Stimulated activated effector memory CD8-positive, alpha-beta T cell treated with anti-CD3 and anti-CD28 coated beads, Interleukin-12 subunit alpha, Interleukin-12 subunit beta, amount 100 ng/mL, for 72 hours (primary cell): Measurements from ENCODE around the gene SLC6A3.

ENCODE experiments used
- ATAC-seq: fragments of 150-1000 bp; cut with Tn5 transposase; 2 replicates; pipeline ENCODE4 v1.10.0; 2021
- DNase-seq, 2 donors: peaks; one replicate each; pipeline ENCODE4 v3.0.0; 2021 to 2022; ENCODE audit warnings: low spot score in 2 of 2
- H3K27ac Mint-ChIP-seq: one replicate; pipeline ENCODE4 v1.8.0; 2022; ENCODE audit warnings: mild to moderate bottlenecking, mixed read lengths
- H3K36me3 Mint-ChIP-seq: one replicate; pipeline ENCODE4 v1.8.0; 2022; ENCODE audit warnings: mild to moderate bottlenecking, mixed read lengths
- H3K4me1 Mint-ChIP-seq: one replicate; pipeline ENCODE4 v1.8.0; 2022; ENCODE audit warnings: mixed read lengths
- H3K4me3 Mint-ChIP-seq: one replicate; pipeline ENCODE4 v1.8.0; 2022; ENCODE audit warnings: mild to moderate bottlenecking, mixed read lengths
- H3K9me3 Mint-ChIP-seq: one replicate; pipeline ENCODE4 v1.8.0; 2022; ENCODE audit warnings: mixed read lengths

The SLC6A3 gene

GRCh38 chr5:1471997-1472963, 27.0 kb upstream of the SLC6A3 start:
- no peak overlapping the region for H3K4me3 Mint-ChIP-seq
- H3K27ac Mint-ChIP-seq: peak overlapping the region; percentile 81
- H3K4me1 Mint-ChIP-seq: peaks cover 27% of the 10 kb centered on the region
- no peaks in the 10 kb centered on the region for H3K9me3 Mint-ChIP-seq
- no peak for DNase-seq
- peaks cover 81% of the 10 kb centered on the region for H3K36me3 Mint-ChIP-seq
- no peak for ATAC-seq

GRCh38 chr5:1471240-1471853, 26.1 kb upstream of the SLC6A3 start:
- peak overlapping the region; percentile 81 for H3K27ac Mint-ChIP-seq

GRCh38 chr5:1470762-1471211, 25.5 kb upstream of the SLC6A3 start:
- DNase-seq: no peak
- peaks cover 82% of the 10 kb centered on the region for H3K36me3 Mint-ChIP-seq
- ATAC-seq: no peak
- no peaks in the 10 kb centered on the region for H3K9me3 Mint-ChIP-seq
- H3K27ac Mint-ChIP-seq: peak overlapping the region; percentile 81
- no peak overlapping the region for H3K4me3 Mint-ChIP-seq
- peaks cover 27% of the 10 kb centered on the region for H3K4me1 Mint-ChIP-seq

More at GRCh38 chr5:1471240-1471853, 26.1 kb upstream of the SLC6A3 start:
- Mint-ChIP-seq H3K4me3 (no peak overlapping the region), H3K9me3 (no peaks in the 10 kb centered on the region), H3K36me3 (peaks cover 81% of the 10 kb centered on the region), H3K4me1 (peaks cover 27% of the 10 kb centered on the region)
- DNase-seq (no peak), ATAC-seq (no peak)

GRCh38 chr5:1468629-1469527, 23.6 kb upstream of the SLC6A3 start:
- Mint-ChIP-seq H3K4me3 (no peak overlapping the region), H3K9me3 (no peaks in the 10 kb centered on the region), H3K27ac (peak overlapping the region; percentile 81), H3K4me1 (peaks cover 39% of the 10 kb centered on the region), H3K36me3 (peaks cover 83% of the 10 kb centered on the region)
- DNase-seq (no peak), ATAC-seq (no peak)

DNA sequence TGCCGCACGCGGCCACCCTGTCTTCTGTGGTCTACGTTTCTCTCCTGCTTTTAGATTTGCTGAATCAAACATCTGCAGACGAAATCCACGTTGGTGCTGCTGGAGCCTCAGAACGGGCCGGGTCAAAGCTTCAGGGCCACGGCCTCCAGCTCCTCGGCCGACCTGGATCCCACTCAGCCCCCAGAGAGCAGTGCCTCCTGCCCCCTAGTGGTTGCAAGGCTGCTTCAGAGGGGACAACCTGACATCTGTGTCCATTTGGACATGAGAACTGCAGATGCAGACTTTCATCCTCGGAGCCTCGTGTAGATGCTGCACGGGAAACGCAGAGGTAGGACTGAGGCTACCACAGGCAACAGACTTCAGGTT, 23.0 kb upstream of the SLC6A3 start:
- DNase-seq (no peak), ATAC-seq (no peak)
- Mint-ChIP-seq H3K27ac (peak overlapping the region; percentile 54), H3K36me3 (peaks cover 83% of the 10 kb centered on the region), H3K4me1 (peaks cover 39% of the 10 kb centered on the region), H3K9me3 (no peaks in the 10 kb centered on the region), H3K4me3 (no peak overlapping the region)

DNA sequence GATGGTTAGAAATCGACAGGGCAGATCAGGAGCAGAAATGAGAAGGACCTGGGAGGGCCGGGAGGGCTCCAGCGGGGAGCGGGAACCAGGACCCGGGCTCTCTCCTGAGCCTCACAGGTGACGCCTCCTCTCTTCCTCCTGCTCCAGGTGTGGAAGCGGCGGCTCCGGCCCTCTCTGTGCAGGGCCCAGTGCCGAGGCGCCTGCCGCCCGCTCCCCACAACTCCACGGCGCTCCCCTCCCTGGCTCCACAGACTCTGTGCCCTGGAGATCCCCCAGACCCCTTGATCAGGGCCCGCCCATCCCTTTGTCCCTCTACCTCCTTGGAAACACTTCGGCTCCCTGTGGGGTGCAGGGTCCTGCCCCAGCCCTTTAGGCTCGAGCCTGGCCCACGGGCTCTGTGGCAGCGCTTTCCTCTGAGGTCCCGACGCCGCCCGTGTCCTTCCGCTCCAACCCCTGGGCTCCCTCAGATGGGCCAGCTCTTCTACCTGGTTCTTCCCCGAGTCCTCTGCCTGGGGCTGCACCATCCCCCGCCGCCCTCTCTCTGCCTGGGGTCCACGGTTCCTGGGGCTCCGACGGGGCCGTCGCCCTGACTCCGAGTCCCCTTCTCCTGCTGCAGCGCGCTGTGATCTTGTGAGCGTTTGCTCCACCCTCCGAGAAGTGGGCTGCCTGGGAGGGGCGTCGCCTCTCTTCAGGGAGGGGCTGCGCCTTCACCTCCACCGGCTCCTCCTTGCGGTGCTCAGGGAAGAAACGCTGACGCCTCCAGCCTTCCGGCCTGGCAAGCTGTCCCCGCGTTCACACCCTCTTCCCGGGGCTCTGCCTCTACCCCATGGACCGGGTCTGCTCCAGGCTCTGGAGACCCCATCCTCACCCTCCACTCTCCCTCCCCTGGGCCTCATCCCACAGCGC, 22.4 kb upstream of the SLC6A3 start:
- Mint-ChIP-seq H3K4me3 (no peak overlapping the region), H3K36me3 (peaks cover 85% of the 10 kb centered on the region), H3K4me1 (peaks cover 34% of the 10 kb centered on the region), H3K27ac (peak overlapping the region; percentile 54), H3K9me3 (no peaks in the 10 kb centered on the region)
- ATAC-seq (no peak), DNase-seq (no peak)

DNA sequence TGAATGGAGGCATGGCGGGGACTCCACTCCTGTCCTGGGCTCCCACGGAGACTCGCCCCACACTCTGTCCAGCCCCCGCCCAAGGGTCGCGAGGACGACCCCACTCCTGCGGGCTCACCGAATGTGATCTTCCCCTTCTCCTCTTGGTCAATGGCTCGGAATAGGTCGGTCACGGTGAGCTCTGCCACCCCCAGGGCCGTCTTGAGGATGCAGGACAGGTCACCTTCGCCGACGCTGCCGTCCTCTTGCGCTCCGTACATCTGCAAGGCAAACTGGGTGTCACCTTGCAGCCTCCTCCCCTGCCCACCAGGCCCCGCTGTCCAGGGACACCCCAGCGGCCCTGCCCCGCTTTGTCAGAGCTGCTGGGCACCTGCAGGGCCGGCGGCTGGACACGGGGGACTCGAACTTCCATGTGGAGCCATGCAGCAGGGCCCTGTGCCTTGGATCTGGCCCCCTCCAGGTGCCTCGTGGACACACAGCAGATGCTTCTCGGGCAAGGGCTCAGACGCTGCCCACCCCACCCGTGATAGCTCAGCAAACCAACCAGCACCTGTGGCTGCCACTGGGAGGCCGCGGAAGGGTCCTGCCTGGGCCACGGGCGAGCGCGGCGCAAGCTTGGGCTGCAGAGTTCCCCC, 21.5 kb upstream of the SLC6A3 start:
- no peak overlapping the region for H3K4me3 Mint-ChIP-seq
- H3K36me3 Mint-ChIP-seq: peaks cover 85% of the 10 kb centered on the region
- H3K9me3 Mint-ChIP-seq: no peaks in the 10 kb centered on the region
- H3K27ac Mint-ChIP-seq: no peak overlapping the region
- H3K4me1 Mint-ChIP-seq: peaks cover 31% of the 10 kb centered on the region
- DNase-seq: no peak
- no peak for ATAC-seq

GRCh38 chr5:1465966-1466471, 20.8 kb upstream of the SLC6A3 start:
- Mint-ChIP-seq H3K9me3 (no peaks in the 10 kb centered on the region), H3K4me1 (peaks cover 24% of the 10 kb centered on the region), H3K4me3 (no peak overlapping the region), H3K36me3 (peaks cover 85% of the 10 kb centered on the region), H3K27ac (no peak overlapping the region)
- DNase-seq (no peak), ATAC-seq (no peak)

DNA sequence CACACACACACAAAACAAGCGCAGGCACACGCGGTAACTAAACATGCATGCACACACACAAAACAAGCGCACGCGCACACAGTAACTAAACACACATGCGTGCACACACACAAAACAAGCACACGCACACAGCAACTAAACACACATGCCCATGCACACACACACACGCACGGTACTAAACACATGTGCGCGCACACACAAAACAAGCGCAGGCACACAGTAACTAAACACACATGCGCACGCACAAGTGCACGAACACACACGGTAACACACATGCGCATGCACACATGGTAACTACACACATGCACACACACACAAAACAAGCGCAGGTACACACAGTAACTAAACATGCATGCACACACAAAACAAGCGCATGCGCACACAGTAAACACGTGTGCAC, 19.9 kb upstream of the SLC6A3 start:
- peaks cover 92% of the 10 kb centered on the region for H3K36me3 Mint-ChIP-seq
- H3K9me3 Mint-ChIP-seq: no peaks in the 10 kb centered on the region
- ATAC-seq (no peak), DNase-seq (no peak)
- no peak overlapping the region for H3K4me3 Mint-ChIP-seq
- H3K4me1 Mint-ChIP-seq: peaks cover 24% of the 10 kb centered on the region
- no peak overlapping the region for H3K27ac Mint-ChIP-seq

DNA sequence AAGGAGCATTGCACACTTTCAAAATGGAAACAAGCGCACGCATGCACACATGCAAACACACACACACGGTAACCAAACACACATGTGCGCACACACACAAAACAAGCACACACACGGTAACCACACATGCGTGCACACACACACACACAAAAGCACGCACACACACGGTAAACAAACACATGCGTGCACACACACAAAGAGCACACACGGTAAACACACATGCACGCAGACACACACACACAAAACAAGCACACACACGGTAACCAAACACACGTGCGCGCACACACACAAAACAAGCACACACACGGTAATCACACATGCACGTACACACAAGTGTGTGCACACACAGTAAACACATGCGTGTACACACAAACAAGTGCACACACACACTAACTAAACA, 19.3 kb upstream of the SLC6A3 start:
- ATAC-seq (no peak), DNase-seq (no peak)
- H3K4me3 Mint-ChIP-seq: no peak overlapping the region
- H3K9me3 Mint-ChIP-seq: no peaks in the 10 kb centered on the region
- H3K27ac Mint-ChIP-seq: no peak overlapping the region
- H3K36me3 Mint-ChIP-seq: peaks cover 87% of the 10 kb centered on the region
- peaks cover 18% of the 10 kb centered on the region for H3K4me1 Mint-ChIP-seq

DNA sequence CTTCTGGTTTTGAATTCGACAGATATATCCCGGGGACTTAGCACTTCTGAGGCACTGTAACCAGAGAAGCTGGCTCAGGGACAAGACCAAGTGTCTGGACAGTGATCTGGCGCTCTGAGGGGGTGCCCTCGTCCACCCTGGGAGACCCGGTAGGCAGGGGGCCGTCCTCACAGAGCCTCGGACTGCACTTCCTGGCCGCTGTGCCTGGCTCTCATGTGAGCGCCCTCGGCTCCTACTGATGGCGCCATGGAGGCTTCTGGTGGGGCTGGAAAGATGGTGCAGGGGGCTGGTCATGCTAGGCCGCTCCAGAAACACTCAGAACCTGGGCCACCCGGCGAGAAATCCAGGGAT, 18.8 kb upstream of the SLC6A3 start:
- no peak for ATAC-seq
- H3K4me1 Mint-ChIP-seq: peaks cover 18% of the 10 kb centered on the region
- H3K27ac Mint-ChIP-seq: no peak overlapping the region
- H3K9me3 Mint-ChIP-seq: no peaks in the 10 kb centered on the region
- H3K4me3 Mint-ChIP-seq: no peak overlapping the region
- H3K36me3 Mint-ChIP-seq: peaks cover 86% of the 10 kb centered on the region
- no peak for DNase-seq

DNA sequence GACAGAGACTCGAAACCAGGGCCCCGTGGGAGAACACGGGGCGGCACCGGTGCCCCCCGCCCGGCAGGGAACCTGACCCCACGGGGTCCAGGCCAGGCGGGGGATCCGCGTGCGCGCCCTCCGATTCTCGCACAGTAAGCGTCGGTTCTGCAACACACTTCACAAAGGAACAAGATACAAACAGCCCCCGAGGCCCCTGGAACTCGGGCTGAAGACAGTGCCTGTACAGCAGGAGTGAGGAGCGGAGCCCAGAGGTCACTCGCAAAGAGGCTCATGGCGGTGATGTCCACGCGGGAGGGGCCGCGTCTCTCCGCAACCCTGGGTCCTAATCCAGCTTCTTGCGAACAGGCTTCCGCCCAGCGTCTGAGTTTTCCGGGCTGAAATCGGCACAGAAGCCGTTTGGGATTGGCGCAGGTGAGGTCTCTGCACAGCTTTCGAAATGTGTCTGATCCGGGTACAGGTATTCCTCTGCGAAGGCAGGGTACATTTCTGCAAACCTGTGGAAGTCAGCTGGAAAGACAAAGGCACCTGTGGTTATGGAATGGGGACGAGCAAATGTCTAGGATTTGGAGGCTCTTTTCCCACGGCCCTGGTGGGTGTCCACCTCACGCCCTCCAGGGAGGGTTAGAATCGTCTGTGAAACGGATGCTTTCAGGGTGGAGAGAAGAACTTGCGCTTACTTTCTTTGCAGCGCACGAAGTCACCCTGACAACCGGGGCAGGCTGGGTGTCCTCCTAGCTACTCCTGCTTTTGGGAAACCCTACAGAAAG, 18.3 kb upstream of the SLC6A3 start:
- Mint-ChIP-seq H3K36me3 (peaks cover 80% of the 10 kb centered on the region), H3K9me3 (no peaks in the 10 kb centered on the region), H3K4me3 (no peak overlapping the region), H3K27ac (no peak overlapping the region), H3K4me1 (peaks cover 18% of the 10 kb centered on the region)
- DNase-seq: no peak
- ATAC-seq: no peak

- DNase-seq (no peak), ATAC-seq (no peak)
- H3K4me1 Mint-ChIP-seq: peaks cover 12% of the 10 kb centered on the region
- no peak overlapping the region for H3K27ac Mint-ChIP-seq
- H3K9me3 Mint-ChIP-seq: no peaks in the 10 kb centered on the region
- peaks cover 78% of the 10 kb centered on the region for H3K36me3 Mint-ChIP-seq
- H3K4me3 Mint-ChIP-seq: no peak overlapping the region
These were observed 17.1 kb upstream of the SLC6A3 start for GRCh38 chr5:1462358-1462757.
